ENCODE data around the gene NOL11.

GRCh38 chr17:67679721-67680120, 38.0 kb upstream of the NOL11 start:
- TF ChIP-seq CTCF (IDR thresholded peaks at IDR 0.05): no peak
- no peak for TF ChIP-seq POLR2AphosphoS5 (IDR thresholded peaks at IDR 0.05)
